ENCODE measurements around the gene C10orf67. TPM values are rescaled to one million over a fixed set of nuclear protein-coding genes. Genes with fewer than 3 reads are reported as not detected.
"Not testable (repeated sequence)": the region's sequence is repeated elsewhere in the genome, so short reads cannot be mapped to it uniquely, and the experiment has no call there.

The C10orf67 gene
- total RNA-seq = not detected
- under 1 TPM; 0.16 to 0.31 TPM for polyA plus RNA-seq

GRCh38 chr10:23344241-23344841 is at the start of gene C10orf67:
TSS of gene C10orf67 (minus strand) at chr10:23344797. CDS start at chr10:23344774, 23 bp downstream.
- POLR2A ChIA-PET (ENCODE audit: partially characterized antibody) = interaction anchor here (0.9 to 5.8 kb wide), 5 partner anchors 11 to 95 kb away, joined by 3 to 55 read pairs (median 5); partner anchors contain the start of gene OTUD1
- Histone ChIP-seq H3K4me3 (ENCODE audit: low read length in 2 of 2) (peak within 1 kb of the TSS; percentile 56 to 57), H3K9me3 (ENCODE audit: control insufficient read depth in 1 of 2, low read length in 2 of 2) (no peaks in the 10 kb centered on the region), H3K36me3 (ENCODE audit: insufficient read depth, low read length) (no peaks in the 10 kb centered on the region), H3K4me1 (ENCODE audit: insufficient read depth, low read length) (peaks cover 49% of the 10 kb centered on the region), H3K27me3 (ENCODE audit: insufficient read depth, low read length) (no peaks in the 10 kb centered on the region), H3K27ac (ENCODE audit: low read depth, low read length) (peak within 1 kb of the TSS; percentile 18)
- peaks cover 0 to 1% (median 0%) of the 10 kb centered on the region in 8 donors for H3K9me3 Mint-ChIP-seq
- H3K4me3 Mint-ChIP-seq = peak within 1 kb of the TSS; percentile 88 to 95 (median 92)
- CTCF ChIA-PET (ENCODE audit: partially characterized antibody) = interaction anchor here (1.1 to 2.3 kb wide), 4 partner anchors 15 to 98 kb away, joined by 3 to 6 read pairs (median 4); no protein-coding TSS in a partner anchor
- peaks cover 21 to 46% (median 40%) of the 10 kb centered on the region in 4 donors for H3K4me1 Mint-ChIP-seq
- peaks cover 0 to 2% of the 10 kb centered on the region in 2 donors for H3K36me3 Mint-ChIP-seq
- intact Hi-C loops (cut with micrococcal nuclease) = loop anchor here (1.0 to 2.0 kb wide), 2 partner anchors 19 to 94 kb away; partner anchors contain the start of gene OTUD1
- H3K27me3 Mint-ChIP-seq = peaks cover 0 to 1% of the 10 kb centered on the region in 2 donors
- peak in 1 of 5 donors; percentile 24 for DNase-seq
- H3K27ac Mint-ChIP-seq = peak within 1 kb of the TSS; percentile 36 to 96 (median 88)

GRCh38 chr10:23391821-23392220 is 47.2 kb upstream of the C10orf67 start:
- Mint-ChIP-seq H3K4me1 (no peaks in the 10 kb centered on the region), H3K4me3 (no peak overlapping the region), H3K27ac (no peak overlapping the region), H3K27me3 (peaks cover 0 to 3% of the 10 kb centered on the region in 2 donors), H3K36me3 (no peaks in the 10 kb centered on the region), H3K9me3 (no peaks in the 10 kb centered on the region)
- ChIA-PET CTCF (ENCODE audit: partially characterized antibody) (no interaction called here), POLR2A (ENCODE audit: partially characterized antibody) (interaction anchor here (1.7 kb wide), 1 partner anchor 9 kb away, joined by 4 read pairs; no protein-coding TSS in a partner anchor)
- H3K27me3 ChIP-seq (ENCODE audit: insufficient read depth, low read length) = no peaks in the 10 kb centered on the region
- H3K4me1 ChIP-seq (ENCODE audit: insufficient read depth, low read length) = no peaks in the 10 kb centered on the region
- intact Hi-C loops (cut with micrococcal nuclease) = no loop called here
- H3K9me3 ChIP-seq (ENCODE audit: control insufficient read depth in 1 of 2, low read length in 2 of 2) = no peaks in the 10 kb centered on the region
- H3K4me3 ChIP-seq (ENCODE audit: low read length in 2 of 2) = no peak overlapping the region
- H3K27ac ChIP-seq (ENCODE audit: low read depth, low read length) = no peak overlapping the region
- no peaks in the 10 kb centered on the region for H3K36me3 ChIP-seq (ENCODE audit: insufficient read depth, low read length)
- DNase-seq = no peak

- Mint-ChIP-seq H3K36me3 (no peaks in the 10 kb centered on the region), H3K27ac (no peak overlapping the region), H3K4me3 (no peak overlapping the region), H3K27me3 (peaks cover 0 to 3% of the 10 kb centered on the region in 2 donors), H3K9me3 (no peaks in the 10 kb centered on the region), H3K4me1 (no peaks in the 10 kb centered on the region)
- intact Hi-C loops (cut with micrococcal nuclease) = no loop called here
- Histone ChIP-seq H3K27me3 (ENCODE audit: insufficient read depth, low read length) (no peaks in the 10 kb centered on the region), H3K9me3 (ENCODE audit: control insufficient read depth in 1 of 2, low read length in 2 of 2) (no peaks in the 10 kb centered on the region), H3K27ac (ENCODE audit: low read depth, low read length) (no peak overlapping the region), H3K36me3 (ENCODE audit: insufficient read depth, low read length) (no peaks in the 10 kb centered on the region), H3K4me1 (ENCODE audit: insufficient read depth, low read length) (no peaks in the 10 kb centered on the region), H3K4me3 (ENCODE audit: low read length in 2 of 2) (no peak overlapping the region)
- no peak for DNase-seq
- ChIA-PET POLR2A (ENCODE audit: partially characterized antibody) (no interaction called here), CTCF (ENCODE audit: partially characterized antibody) (no interaction called here)
Observed at GRCh38 chr10:23390809-23391208, 46.2 kb upstream of the C10orf67 start.

- H3K9me3 ChIP-seq (ENCODE audit: control insufficient read depth in 1 of 2, low read length in 2 of 2); intact Hi-C loops (cut with micrococcal nuclease); H3K27me3 ChIP-seq (ENCODE audit: insufficient read depth, low read length); H3K4me1 ChIP-seq (ENCODE audit: insufficient read depth, low read length); H3K36me3 Mint-ChIP-seq; H3K4me1 Mint-ChIP-seq; POLR2A ChIA-PET (ENCODE audit: partially characterized antibody); H3K27me3 Mint-ChIP-seq; H3K27ac ChIP-seq (ENCODE audit: low read depth, low read length); H3K4me3 Mint-ChIP-seq; H3K9me3 Mint-ChIP-seq; H3K27ac Mint-ChIP-seq; H3K4me3 ChIP-seq (ENCODE audit: low read length in 2 of 2); DNase-seq; CTCF ChIA-PET (ENCODE audit: partially characterized antibody); H3K36me3 ChIP-seq (ENCODE audit: insufficient read depth, low read length): not testable (repeated sequence)
Observed at GRCh38 chr10:23390408-23390807, 45.8 kb upstream of the C10orf67 start.

GRCh38 chr10:23387516-23387915 is 42.9 kb upstream of the C10orf67 start:
- H3K27ac ChIP-seq (ENCODE audit: low read depth, low read length); H3K9me3 ChIP-seq (ENCODE audit: control insufficient read depth in 1 of 2, low read length in 2 of 2); H3K4me1 Mint-ChIP-seq; POLR2A ChIA-PET (ENCODE audit: partially characterized antibody); H3K9me3 Mint-ChIP-seq; H3K36me3 ChIP-seq (ENCODE audit: insufficient read depth, low read length); H3K27ac Mint-ChIP-seq; DNase-seq; CTCF ChIA-PET (ENCODE audit: partially characterized antibody); H3K4me3 Mint-ChIP-seq; H3K4me3 ChIP-seq (ENCODE audit: low read length in 2 of 2); H3K27me3 Mint-ChIP-seq; H3K27me3 ChIP-seq (ENCODE audit: insufficient read depth, low read length); H3K36me3 Mint-ChIP-seq; H3K4me1 ChIP-seq (ENCODE audit: insufficient read depth, low read length); intact Hi-C loops (cut with micrococcal nuclease): not testable (repeated sequence)

- ChIA-PET CTCF (ENCODE audit: partially characterized antibody) (no interaction called here), POLR2A (ENCODE audit: partially characterized antibody) (interaction anchor here (1.0 kb wide), 1 partner anchor 11 kb away, joined by 3 read pairs; no protein-coding TSS in a partner anchor)
- Histone ChIP-seq H3K4me3 (ENCODE audit: low read length in 2 of 2) (no peak overlapping the region), H3K27me3 (ENCODE audit: insufficient read depth, low read length) (no peaks in the 10 kb centered on the region), H3K36me3 (ENCODE audit: insufficient read depth, low read length) (no peaks in the 10 kb centered on the region), H3K27ac (ENCODE audit: low read depth, low read length) (no peak overlapping the region), H3K9me3 (ENCODE audit: control insufficient read depth in 1 of 2, low read length in 2 of 2) (no peaks in the 10 kb centered on the region), H3K4me1 (ENCODE audit: insufficient read depth, low read length) (no peaks in the 10 kb centered on the region)
- no peaks in the 10 kb centered on the region for H3K36me3 Mint-ChIP-seq
- intact Hi-C loops (cut with micrococcal nuclease) = no loop called here
- no peak overlapping the region for H3K27ac Mint-ChIP-seq
- no peaks in the 10 kb centered on the region for H3K9me3 Mint-ChIP-seq
- H3K27me3 Mint-ChIP-seq = peaks cover 0 to 3% of the 10 kb centered on the region in 2 donors
- no peak overlapping the region for H3K4me3 Mint-ChIP-seq
- no peaks in the 10 kb centered on the region for H3K4me1 Mint-ChIP-seq
- no peak for DNase-seq
Observed at GRCh38 chr10:23386052-23386451, 41.5 kb upstream of the C10orf67 start.

GRCh38 chr10:23384364-23384763 is 39.8 kb upstream of the C10orf67 start:
- Histone ChIP-seq H3K4me3 (ENCODE audit: low read length in 2 of 2) (no peak overlapping the region), H3K27me3 (ENCODE audit: insufficient read depth, low read length) (no peaks in the 10 kb centered on the region), H3K27ac (ENCODE audit: low read depth, low read length) (no peak overlapping the region), H3K36me3 (ENCODE audit: insufficient read depth, low read length) (no peaks in the 10 kb centered on the region), H3K4me1 (ENCODE audit: insufficient read depth, low read length) (no peaks in the 10 kb centered on the region), H3K9me3 (ENCODE audit: control insufficient read depth in 1 of 2, low read length in 2 of 2) (no peaks in the 10 kb centered on the region)
- no peaks in the 10 kb centered on the region for H3K9me3 Mint-ChIP-seq
- H3K27me3 Mint-ChIP-seq = no peaks in the 10 kb centered on the region
- ChIA-PET CTCF (ENCODE audit: partially characterized antibody) (no interaction called here), POLR2A (ENCODE audit: partially characterized antibody) (no interaction called here)
- intact Hi-C loops (cut with micrococcal nuclease) = no loop called here
- H3K27ac Mint-ChIP-seq = no peak overlapping the region
- H3K4me1 Mint-ChIP-seq = no peaks in the 10 kb centered on the region
- H3K36me3 Mint-ChIP-seq = no peaks in the 10 kb centered on the region
- DNase-seq = no peak
- no peak overlapping the region for H3K4me3 Mint-ChIP-seq
